HEK293 (cell line): Measurements from ENCODE around the gene GPBP1.

ENCODE experiments used
- CTCF ChIA-PET: fragments of 350-600 bp; formaldehyde crosslinking; extraction: SDS; loops from one replicate; lab custom pipeline; 2021; ENCODE audit warnings: antibody characterized with exemption; lab: Yijun Ruan, JAX
- POLR2A ChIA-PET: fragments of 300-600 bp; formaldehyde crosslinking; extraction: SDS; loops from one replicate; lab custom pipeline; 2020; ENCODE audit warnings: antibody characterized with exemption, inconsistent platforms; lab: Yijun Ruan, JAX
- H3K27ac ChIP-seq: fragments of 200-500 bp; sonication (Bioruptor generic); 2 replicates; pipeline ENCODE4 v1.5.1; 2014; ENCODE audit warnings: low read depth, low read length, control low read depth, inconsistent platforms; ENCODE audit errors: extremely low read depth
- H3K36me3 ChIP-seq, 2 experiments: fragments of 200-500 bp in 1 of 2; sonication (Bioruptor generic) in 1 of 2; 1 replicate in 1 of 2; 2 replicates in 1 of 2; pipeline ENCODE4 v1.5.1; 2014 to 2017; ENCODE audit warnings: inconsistent platforms in 2 of 2, low read length in 2 of 2; ENCODE audit not compliant: control insufficient read depth in 2 of 2, insufficient read depth in 1 of 2
- H3K4me1 ChIP-seq: fragments of 200-500 bp; sonication (Bioruptor generic); 2 replicates; pipeline ENCODE4 v1.5.1; 2014; ENCODE audit warnings: mild to moderate bottlenecking, low read length, inconsistent platforms; ENCODE audit not compliant: control insufficient read depth, insufficient read depth
- H3K4me3 ChIP-seq: 2 replicates; pipeline ENCODE4 v1.5.1; 2011; ENCODE audit warnings: low read depth, mild to moderate bottlenecking, control low read depth, low read length, moderate library complexity
- H3K9me3 ChIP-seq: fragments of 200-500 bp; sonication (Bioruptor generic); 2 replicates; pipeline ENCODE4 v1.5.1; 2014; ENCODE audit warnings: low read depth, low read length, inconsistent platforms; ENCODE audit not compliant: control insufficient read depth, insufficient read depth
- ATF2 ChIP-seq: fragments of 450-650 bp; formaldehyde crosslinking; IDR thresholded peaks from 2 replicates; pipeline ENCODE4 v1.5.1; 2016; ENCODE audit warnings: missing biosample characterization, missing genetic modification characterization, low read depth
- ELK4 ChIP-seq: IDR thresholded peaks from 2 replicates; pipeline ENCODE4 v1.6.1; 2011; ENCODE audit warnings: mild to moderate bottlenecking, low read depth, low read length, borderline replicate concordance
- KLF10 ChIP-seq: fragments of 450-650 bp; IDR thresholded peaks from 2 replicates; pipeline ENCODE4 v1.5.1; 2018; ENCODE audit warnings: missing biosample characterization, mild to moderate bottlenecking, missing genetic modification characterization
- OSR2 ChIP-seq: fragments of 450-650 bp; formaldehyde crosslinking; IDR thresholded peaks from 2 replicates; pipeline ENCODE4 v1.5.1; 2016; ENCODE audit warnings: missing biosample characterization, missing genetic modification characterization
- PBX3 ChIP-seq: sonication (generic); formaldehyde crosslinking; IDR thresholded peaks from 2 replicates; pipeline ENCODE4 v1.8.1; 2022; ENCODE audit warnings: mild to moderate bottlenecking, moderate library complexity, missing genetic modification reagents
- ZBTB6 ChIP-seq: fragments of 450-650 bp; formaldehyde crosslinking; IDR thresholded peaks from 2 replicates; pipeline ENCODE4 v1.5.1; 2017; ENCODE audit warnings: missing biosample characterization, missing genetic modification characterization
- ZBTB7A ChIP-seq: fragments of 450-650 bp; formaldehyde crosslinking; IDR thresholded peaks from 2 replicates; pipeline ENCODE4 v1.5.1; 2016; ENCODE audit warnings: low read depth, missing biosample characterization, missing genetic modification characterization
- ZNF121 ChIP-seq: fragments of 450-650 bp; formaldehyde crosslinking; IDR thresholded peaks from 2 replicates; pipeline ENCODE4 v1.5.1; 2016; ENCODE audit warnings: missing biosample characterization, missing genetic modification characterization
- ZNF175 ChIP-seq: fragments of 450-650 bp; formaldehyde crosslinking; IDR thresholded peaks from 2 replicates; pipeline ENCODE4 v1.5.1; 2016; ENCODE audit warnings: missing biosample characterization, missing genetic modification characterization
- ZNF302 ChIP-seq: fragments of 450-650 bp; formaldehyde crosslinking; IDR thresholded peaks from 2 replicates; pipeline ENCODE4 v1.5.1; 2016; ENCODE audit warnings: missing biosample characterization, missing genetic modification characterization, low read depth
- ZNF404 ChIP-seq: fragments of 450-650 bp; formaldehyde crosslinking; IDR thresholded peaks from 2 replicates; pipeline ENCODE4 v1.5.1; 2017; ENCODE audit warnings: missing biosample characterization, missing genetic modification characterization
- ZNF521 ChIP-seq: fragments of 450-650 bp; formaldehyde crosslinking; IDR thresholded peaks from 2 replicates; pipeline ENCODE4 v1.5.1; 2017; ENCODE audit warnings: missing biosample characterization, mild to moderate bottlenecking, missing genetic modification characterization
- ZNF560 ChIP-seq: fragments of 450-650 bp; formaldehyde crosslinking; IDR thresholded peaks from 2 replicates; pipeline ENCODE4 v1.5.1; 2017; ENCODE audit warnings: missing biosample characterization, missing genetic modification characterization, borderline replicate concordance
- ZNF654 ChIP-seq: fragments of 450-650 bp; formaldehyde crosslinking; IDR thresholded peaks from 2 replicates; pipeline ENCODE4 v1.5.1; 2016; ENCODE audit warnings: low read depth, missing biosample characterization, missing genetic modification characterization
- ZNF660 ChIP-seq: fragments of 450-650 bp; IDR thresholded peaks from 2 replicates; pipeline ENCODE4 v1.5.1; 2018; ENCODE audit warnings: missing biosample characterization, mild to moderate bottlenecking, missing genetic modification characterization
- ZNF670 ChIP-seq: fragments of 450-650 bp; formaldehyde crosslinking; IDR thresholded peaks from 2 replicates; pipeline ENCODE4 v1.5.1; 2016; ENCODE audit warnings: missing biosample characterization, missing genetic modification characterization, low read depth
- ZNF692 ChIP-seq: fragments of 450-650 bp; formaldehyde crosslinking; IDR thresholded peaks from 2 replicates; pipeline ENCODE4 v1.5.1; 2016; ENCODE audit warnings: missing biosample characterization, missing genetic modification characterization
- ZNF701 ChIP-seq: fragments of 450-650 bp; formaldehyde crosslinking; IDR thresholded peaks from 2 replicates; pipeline ENCODE4 v1.5.1; 2016; ENCODE audit warnings: missing biosample characterization, missing genetic modification characterization
- ZNF747 ChIP-seq: fragments of 450-650 bp; formaldehyde crosslinking; IDR thresholded peaks from 2 replicates; pipeline ENCODE4 v1.5.1; 2016; ENCODE audit warnings: missing biosample characterization, missing genetic modification characterization
- ZNF76 ChIP-seq: fragments of 450-650 bp; formaldehyde crosslinking; IDR thresholded peaks from 2 replicates; pipeline ENCODE4; 2016; ENCODE audit warnings: low read depth, missing biosample characterization, missing genetic modification characterization, borderline replicate concordance
- ZSCAN4 ChIP-seq: fragments of 450-650 bp; formaldehyde crosslinking; IDR thresholded peaks from 2 replicates; pipeline ENCODE4 v1.5.1; 2017; ENCODE audit warnings: missing biosample characterization, missing genetic modification characterization

Gene GPBP1

GRCh38 chr5:57247765-57248164, 73.9 kb downstream of the GPBP1 start:
- no peaks in the 10 kb centered on the region for H3K9me3 ChIP-seq
- ChIA-PET POLR2A (no interaction called here), CTCF (no interaction called here)
- peaks cover 55 to 65% of the 10 kb centered on the region in 2 experiments for H3K36me3 ChIP-seq
- H3K4me3 ChIP-seq = no peak overlapping the region
- no peak overlapping the region for H3K27ac ChIP-seq
- no peaks in the 10 kb centered on the region for H3K4me1 ChIP-seq
- TF ChIP-seq ZNF121 (tag by site-specific recombination) = 0 out of 2 replicates have a peak, but pooled peaks have one; percentile 15
- no peak for TF ChIP-seq ZNF692 (tag by site-specific recombination)
- TF ChIP-seq, all 188 proteins: peak for 1

GRCh38 chr5:57249265-57249874, 75.5 kb downstream of the GPBP1 start:
- Histone ChIP-seq H3K4me1 (no peaks in the 10 kb centered on the region), H3K36me3 (peaks cover 69 to 81% of the 10 kb centered on the region in 2 experiments), H3K27ac (no peak overlapping the region), H3K9me3 (no peaks in the 10 kb centered on the region)
- CTCF ChIA-PET = no interaction called here
- TF ChIP-seq ZNF521 (tag by site-specific recombination) = no peak
- TF ChIP-seq ZSCAN4 (tag by site-specific recombination) = no peak
- no peak for TF ChIP-seq ATF2
- TF ChIP-seq KLF10 (tag by site-specific recombination) = no peak
- TF ChIP-seq OSR2 = no peak
- no peak for TF ChIP-seq ZNF404
- TF ChIP-seq ELK4 = no peak
- TF ChIP-seq ZNF76 (tag by site-specific recombination) = no peak
- no peak for TF ChIP-seq ZNF302 (tag by site-specific recombination)
- no peak for TF ChIP-seq ZNF701 (tag by site-specific recombination)
- no peak for TF ChIP-seq ZBTB7A (tag by site-specific recombination)
- TF ChIP-seq ZNF654 (tag by site-specific recombination) = no peak
- TF ChIP-seq ZNF560 (tag by site-specific recombination) = no peak
- no peak for TF ChIP-seq ZNF747 (tag by site-specific recombination)
- TF ChIP-seq, all 188 proteins: peak for 0
- POLR2A ChIA-PET = no interaction called here
- H3K4me3 ChIP-seq = no peak overlapping the region

GRCh38 chr5:57258052-57258451, 84.2 kb downstream of the GPBP1 start:
- Histone ChIP-seq H3K4me3 (no peak overlapping the region), H3K27ac (no peak overlapping the region), H3K36me3 (peaks cover 47 to 89% of the 10 kb centered on the region in 2 experiments), H3K9me3 (no peaks in the 10 kb centered on the region), H3K4me1 (no peaks in the 10 kb centered on the region)
- POLR2A ChIA-PET = no interaction called here
- CTCF ChIA-PET = no interaction called here
- TF ChIP-seq ZNF175 (tag by site-specific recombination) = no peak
- no peak for TF ChIP-seq ZBTB6 (tag by site-specific recombination)
- TF ChIP-seq ZNF76 (tag by site-specific recombination) = no peak
- TF ChIP-seq ZNF660 (tag by site-specific recombination) = no peak
- no peak for TF ChIP-seq ZNF670 (tag by site-specific recombination)
- TF ChIP-seq PBX3 = no peak
